DMS153 (cell line): ENCODE data around the gene CHD9.
"Not testable (repeated sequence)": the region's sequence is repeated elsewhere in the genome, so short reads cannot be mapped to it uniquely, and the experiment has no call there.

Source experiments
- DNase-seq: peaks from one replicate; lab custom pipeline; 2025; lab: John Stamatoyannopoulos, UW

CHD9 gene

DNA sequence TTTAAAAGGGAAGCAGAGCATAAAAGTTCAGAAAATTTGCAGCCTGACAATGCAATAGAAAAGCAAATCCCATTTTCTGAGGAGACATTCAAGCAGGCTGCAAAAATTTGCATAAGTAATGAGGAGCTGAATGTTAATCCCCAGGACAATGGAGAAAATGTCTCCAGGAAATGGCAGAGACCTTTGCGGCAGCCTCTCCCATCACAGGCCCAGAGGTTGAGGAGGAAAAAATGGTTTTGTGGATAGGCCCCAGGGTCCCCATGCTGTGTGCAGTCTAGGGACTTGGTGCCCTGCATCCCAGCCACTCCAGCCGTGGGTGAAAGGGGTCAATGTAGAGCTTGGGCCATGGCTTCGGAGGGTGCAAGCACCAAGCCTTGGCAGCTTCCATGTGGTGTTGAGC, 19.5 kb downstream of the CHD9 start:
- DNase-seq, result not testable (repeated sequence)

- DNase-seq, result not testable (repeated sequence)
These were observed 20.7 kb downstream of the CHD9 start for GRCh38 chr16:53075461-53075860.

GRCh38 chr16:53078247-53078646, 23.5 kb downstream of the CHD9 start:
- DNase-seq, result no peak

GRCh38 chr16:53078765-53079485, 24.1 kb downstream of the CHD9 start:
- no peak for DNase-seq

DNA sequence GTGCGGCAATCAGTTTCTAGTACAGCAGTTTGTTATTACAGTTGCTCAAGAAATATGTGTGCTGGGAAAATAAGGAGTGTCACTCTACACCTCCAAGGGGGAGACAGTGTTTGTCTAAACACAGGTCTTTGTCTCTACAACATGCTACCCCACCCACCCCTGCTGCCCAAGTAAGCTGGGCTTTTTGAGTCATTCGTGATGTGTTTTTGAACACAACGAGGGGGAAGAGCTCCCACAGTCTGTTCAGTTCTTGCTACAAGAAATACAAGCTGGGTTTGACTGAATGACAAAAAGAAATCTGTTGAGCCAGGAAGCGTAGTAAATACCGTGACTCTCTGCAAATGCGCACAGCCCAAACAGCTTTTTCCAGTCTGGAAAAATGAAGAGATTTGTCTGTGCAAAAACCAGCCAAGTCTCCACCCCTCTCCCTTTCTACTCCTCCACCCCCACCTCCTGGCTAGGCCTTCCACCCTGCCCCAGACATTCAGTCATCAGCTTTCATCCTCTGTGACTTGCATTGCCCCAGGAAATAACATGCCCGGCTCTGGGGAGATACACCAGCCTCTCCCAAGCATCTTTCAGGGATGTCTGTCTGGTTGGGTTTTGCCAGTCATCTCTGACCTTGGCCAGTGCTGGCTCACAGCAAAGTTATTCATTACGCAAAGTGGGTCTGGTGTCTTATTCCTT, 25.7 kb downstream of the CHD9 start:
- no peak for DNase-seq

DNA sequence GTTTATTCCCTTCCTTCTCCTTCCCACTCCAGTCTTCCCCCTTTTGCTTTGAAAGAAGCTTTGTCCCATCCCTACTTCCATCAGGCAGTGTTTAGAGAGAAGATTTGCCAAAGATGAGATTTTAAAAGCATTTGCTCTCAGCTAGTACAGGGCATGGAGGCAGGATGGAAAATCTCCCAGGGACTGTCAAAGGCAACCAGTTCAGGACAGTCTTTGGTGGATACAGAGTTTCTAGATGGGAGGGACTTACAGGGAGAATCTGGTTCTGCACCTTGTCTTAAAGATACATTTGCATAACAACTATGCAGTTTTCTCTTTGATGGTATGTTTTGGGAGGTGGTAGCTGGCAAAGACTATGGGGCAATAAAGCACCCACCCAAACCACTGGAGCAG, 26.2 kb downstream of the CHD9 start:
- no peak for DNase-seq

DNA sequence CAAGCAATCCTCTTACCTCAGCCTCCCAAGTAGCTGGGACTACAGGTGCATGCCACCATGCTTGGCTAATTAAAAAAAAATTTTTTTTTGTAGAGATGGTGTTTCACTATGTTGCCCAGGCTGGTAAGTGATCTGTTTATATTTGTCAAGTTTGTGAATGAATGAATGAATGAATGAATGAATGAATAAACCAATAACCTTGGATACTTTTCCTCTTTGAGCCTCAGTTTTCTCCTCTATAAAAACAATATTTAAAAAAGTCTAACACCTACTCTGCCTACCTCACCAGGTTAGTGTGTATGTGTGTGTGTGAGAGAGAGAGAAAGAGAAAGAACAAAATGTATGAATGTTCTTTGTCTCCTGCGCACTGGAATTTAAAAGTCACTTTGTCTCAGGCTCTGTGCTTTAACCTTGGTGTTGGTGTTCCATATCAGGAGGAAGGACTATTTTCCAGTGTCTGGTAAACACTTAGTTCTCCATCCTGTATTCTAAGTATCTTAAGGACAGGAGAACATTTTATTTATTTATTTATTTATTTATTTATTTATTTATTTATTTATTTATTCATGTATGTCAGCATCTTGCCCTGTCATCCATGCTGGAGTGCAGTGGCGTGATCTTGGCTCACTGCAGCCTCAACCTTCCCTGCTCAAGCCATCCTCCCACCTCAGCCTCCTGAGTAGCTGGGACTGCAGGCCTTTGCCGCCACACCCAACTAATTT, 27.1 kb downstream of the CHD9 start:
- no peak for DNase-seq

- DNase-seq, result no peak
These were observed 27.7 kb downstream of the CHD9 start for GRCh38 chr16:53082509-53082908.

GRCh38 chr16:53083119-53083518, 28.3 kb downstream of the CHD9 start:
- DNase-seq, result no peak

- no peak for DNase-seq
These were observed 29.4 kb downstream of the CHD9 start for GRCh38 chr16:53084141-53084541.

DNA sequence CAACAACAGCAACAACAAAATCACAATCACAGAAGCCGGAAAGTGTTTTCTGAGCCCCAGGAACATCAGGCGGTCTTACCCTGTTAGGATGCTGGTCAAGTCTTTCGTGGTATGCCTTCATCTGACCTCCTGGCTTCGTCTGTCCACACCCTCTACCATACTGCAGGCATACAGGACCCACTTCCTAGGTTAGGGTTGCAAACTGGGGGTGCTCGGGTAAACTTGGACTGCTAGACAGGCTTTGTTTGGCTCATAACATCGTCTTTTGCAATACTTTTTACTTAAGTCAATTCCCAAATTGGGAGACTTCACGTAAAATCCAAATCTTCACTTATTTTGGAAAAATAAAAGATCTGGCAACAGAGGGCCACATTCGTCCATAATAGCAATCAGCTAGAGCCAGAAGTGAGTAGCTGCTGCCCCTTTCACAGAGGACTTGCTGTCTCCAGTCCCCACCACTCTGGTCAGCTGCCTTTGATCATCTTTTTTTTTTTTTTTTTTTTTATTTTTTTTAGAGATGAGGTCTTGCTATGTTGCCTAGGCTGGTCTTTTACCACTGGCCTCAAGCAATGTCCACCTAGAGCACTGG, 30.0 kb downstream of the CHD9 start:
- DNase-seq, result no peak

DNA sequence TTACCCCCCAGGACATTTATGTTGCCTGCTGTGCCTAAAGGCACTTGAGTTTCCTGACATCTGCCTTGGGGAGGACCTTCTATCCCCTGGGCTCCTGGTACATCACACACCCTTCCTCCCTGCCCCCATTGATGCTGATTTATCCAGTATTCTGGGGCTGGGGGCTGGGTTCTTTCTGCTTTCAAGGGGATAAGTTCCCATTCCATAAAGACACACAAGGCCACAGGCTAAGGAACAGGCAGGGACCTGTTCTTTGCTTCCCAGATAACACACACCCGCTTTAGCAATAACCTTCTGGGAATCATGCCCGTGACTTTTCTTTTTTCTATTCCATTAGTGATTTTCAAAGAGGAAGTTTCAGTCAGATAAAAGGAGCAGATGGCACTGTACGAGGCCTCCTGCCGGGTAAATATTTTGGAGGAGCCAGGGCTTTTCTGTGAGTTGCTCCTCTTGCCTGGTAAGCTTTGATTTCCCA, 30.6 kb downstream of the CHD9 start:
- no peak for DNase-seq

DNA sequence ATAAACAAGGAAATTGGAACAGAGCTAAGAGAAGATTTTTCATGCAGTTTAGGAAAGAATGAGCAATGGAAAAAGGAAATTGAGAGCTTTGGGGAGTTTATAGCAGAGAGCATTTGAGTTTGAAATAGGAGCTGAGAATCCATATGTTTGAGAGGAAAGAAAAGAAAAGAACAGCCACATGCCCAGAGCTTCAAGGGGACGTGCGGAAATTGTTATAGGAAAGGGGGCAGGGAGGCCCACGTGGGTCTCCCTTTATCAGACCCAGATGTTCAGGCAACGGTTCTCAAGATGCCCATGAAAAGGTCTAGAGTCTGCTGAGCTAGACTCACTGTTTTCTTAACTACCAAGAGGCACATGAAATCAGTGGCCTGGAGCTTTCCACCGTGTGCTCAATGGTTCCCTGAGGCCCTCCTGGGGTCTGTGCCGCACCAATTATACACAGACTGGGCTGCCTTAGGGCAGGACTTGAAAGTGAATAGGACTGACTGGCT, 31.2 kb downstream of the CHD9 start:
- DNase-seq, result no peak

DNA sequence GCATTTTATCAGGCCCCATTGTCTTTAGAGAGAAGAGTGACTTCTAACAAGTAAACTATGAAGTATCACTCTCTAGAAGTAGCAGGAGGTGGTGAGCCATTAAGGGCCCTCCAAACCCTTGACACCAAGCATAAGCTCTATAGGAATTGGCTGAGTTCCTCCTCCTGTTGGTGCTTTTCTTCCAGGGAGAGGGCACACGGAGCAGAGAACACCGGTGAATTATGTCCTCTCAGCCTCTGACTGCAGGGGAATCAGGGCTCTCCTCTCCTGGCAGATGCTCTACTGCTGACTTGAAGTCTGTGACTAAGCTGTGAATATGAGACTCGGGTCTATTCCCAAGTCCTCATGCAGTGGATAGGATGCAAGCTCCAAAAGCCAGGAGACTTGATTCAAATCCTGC, 32.3 kb downstream of the CHD9 start:
- no peak for DNase-seq

DNA sequence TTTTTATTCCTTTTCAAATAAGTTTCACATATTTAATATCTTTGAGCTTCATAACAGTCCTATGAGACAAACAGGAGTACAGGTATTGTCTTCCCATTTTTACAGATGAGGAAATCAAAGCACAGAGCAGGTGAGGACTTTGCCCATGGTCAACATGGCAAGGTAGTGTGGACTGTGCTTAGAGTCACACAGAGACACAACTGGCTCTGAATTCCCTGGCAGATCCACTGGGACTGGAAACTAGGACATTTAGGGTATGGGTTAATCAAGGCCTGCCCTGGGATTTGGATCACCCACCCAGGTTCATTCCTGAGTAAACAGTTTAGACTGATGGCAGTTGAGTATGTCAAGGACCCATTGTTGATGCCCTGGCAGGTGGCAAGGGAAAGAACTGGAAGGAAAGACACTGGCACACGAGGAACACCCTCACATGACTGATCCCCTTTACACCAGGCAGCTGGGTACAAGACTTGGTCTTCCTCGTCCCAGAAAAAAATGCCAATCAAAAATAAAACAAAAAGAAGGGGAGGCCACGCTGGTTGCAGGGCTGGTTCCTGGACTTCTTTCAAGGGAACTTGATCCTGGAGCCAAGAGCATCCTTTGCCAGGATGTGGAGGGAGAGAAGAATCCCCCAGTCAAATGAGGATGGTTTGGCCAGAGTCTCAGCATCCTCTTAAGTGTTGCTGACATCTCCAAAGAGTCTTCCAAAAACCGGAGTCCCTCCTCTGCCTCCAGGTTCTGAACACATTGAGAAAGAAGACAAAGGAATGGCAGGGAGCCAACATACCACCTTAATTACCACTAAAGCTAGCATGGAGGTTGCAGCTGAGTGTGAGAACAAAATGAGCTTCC, 34.9 kb downstream of the CHD9 start:
- no peak for DNase-seq

DNA sequence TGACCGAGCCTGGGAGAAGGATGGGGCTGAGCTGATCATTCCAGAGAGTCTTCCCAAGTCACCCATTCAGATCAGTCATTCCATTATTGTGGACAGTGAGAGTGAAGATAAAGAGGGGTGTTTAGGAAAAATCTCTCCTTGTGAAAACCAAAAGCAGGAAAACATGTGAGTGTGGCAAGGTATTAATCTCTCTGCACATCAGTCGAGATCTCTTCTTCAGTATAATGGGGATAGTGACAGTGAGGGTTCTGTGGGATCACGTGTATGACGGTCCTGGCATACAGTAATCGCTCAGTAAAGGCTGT, 35.4 kb downstream of the CHD9 start:
- no peak for DNase-seq

GRCh38 chr16:53090591-53091411, 36.0 kb downstream of the CHD9 start:
- no peak for DNase-seq

GRCh38 chr16:53091466-53092211, 36.8 kb downstream of the CHD9 start:
- no peak for DNase-seq

GRCh38 chr16:53092284-53092683, 37.5 kb downstream of the CHD9 start:
- no peak for DNase-seq

DNA sequence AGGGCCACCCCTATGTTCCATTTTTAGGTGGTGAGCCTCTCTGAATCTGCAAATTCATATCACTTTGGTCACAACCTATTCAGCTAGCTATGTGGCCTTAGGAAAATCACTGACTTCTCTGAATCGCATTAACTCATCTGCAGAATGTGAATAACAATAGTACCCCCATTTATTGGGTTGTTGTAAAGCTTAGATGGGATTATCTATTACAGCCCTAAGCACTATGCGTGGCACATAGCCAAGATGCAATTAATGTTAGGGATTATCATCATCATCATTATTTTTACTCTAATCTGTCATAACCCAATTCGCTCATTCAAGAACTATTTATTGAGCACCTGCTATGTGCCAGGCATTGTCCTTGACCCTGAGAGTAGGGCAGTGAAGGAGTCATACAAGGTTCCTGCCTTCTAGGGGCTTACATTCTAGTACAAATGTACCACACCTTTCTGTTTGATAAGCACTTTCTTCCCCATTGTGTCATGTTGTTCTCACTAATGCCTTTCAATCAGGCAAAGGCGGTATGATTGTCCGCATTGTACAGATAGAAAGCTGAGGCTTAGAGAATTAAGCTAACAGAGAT, 38.5 kb downstream of the CHD9 start:
- DNase-seq, result no peak
